Spleen (tissue), 7 donors: ENCODE data around the gene CSTPP1.

ENCODE experiments used
- CTCF ChIP-seq, 11 experiments: fragments of 200-600 bp in 7 of 11; fragments of 450-650 bp in 4 of 11; sonication (generic) in 4 of 11; IDR thresholded peaks in 8 of 11; conservative IDR thresholded peaks in 3 of 11; 1 replicate in 7 of 11; 2 replicates in 4 of 11; pipeline versions ENCODE4 v1.4.0 to v1.8.0; 2016 to 2021; ENCODE audit warnings: antibody characterized with exemption in 11 of 11, inconsistent platforms in 4 of 11, mild to moderate bottlenecking in 1 of 11
- POLR2AphosphoS5 ChIP-seq, 3 donors: sonication (generic); formaldehyde crosslinking; IDR thresholded peaks; one replicate each; pipeline ENCODE4 v1.5.1; 2017; ENCODE audit warnings: antibody characterized with exemption in 3 of 3
- donor health status: DM: no; HTN: no; CAD: no; lungs with moderate emphysema.
- donor health status: DM: no; HTN: no; CAD: no.
- donor health status: DM: no; HTN: no; CAD: no.

- TF ChIP-seq POLR2AphosphoS5 (IDR thresholded peaks at IDR 0.05), result no peak
- no peak for TF ChIP-seq CTCF (IDR thresholded peaks at IDR 0.05 in 8 of 11, conservative IDR thresholded peaks at IDR 0.05 in 3 of 11)
Measured at GRCh38 chr11:47047972-47048371, 111.4 kb downstream of the CSTPP1 start.
